Stimulated activated CD4-positive, alpha-beta T cell treated with anti-CD3 and anti-CD28 coated beads, Interleukin-4, amount 100 ng/mL, for 48 hours (primary cell): ENCODE data around the gene GALNT9.

ENCODE experiments used
- DNase-seq, 2 donors: peaks; one replicate each; pipeline ENCODE4 v3.0.0-alpha.2; 2020; ENCODE audit warnings: low read depth in 2 of 2

The GALNT9 gene

DNA sequence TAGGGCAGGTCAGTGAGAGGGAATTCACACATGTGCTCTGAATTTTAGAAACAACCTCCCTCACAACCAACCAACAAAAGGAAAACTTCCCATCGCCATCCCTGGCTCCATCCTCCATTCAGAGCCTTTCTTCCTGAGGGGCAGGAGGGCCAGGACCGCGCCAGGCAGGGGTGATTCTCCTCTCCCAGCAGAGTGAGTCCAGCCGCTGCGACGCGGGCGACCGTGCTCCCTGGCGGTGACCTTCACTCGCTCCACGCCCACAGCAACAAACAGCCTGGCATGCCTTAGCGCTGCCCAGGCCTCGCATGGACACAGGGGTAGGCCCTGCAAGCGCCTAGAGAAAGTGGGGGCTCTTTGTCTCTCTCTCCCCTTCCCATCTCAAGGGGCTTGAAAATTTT lies 3.7 kb downstream of the GALNT9 start:
- no peak for DNase-seq

DNA sequence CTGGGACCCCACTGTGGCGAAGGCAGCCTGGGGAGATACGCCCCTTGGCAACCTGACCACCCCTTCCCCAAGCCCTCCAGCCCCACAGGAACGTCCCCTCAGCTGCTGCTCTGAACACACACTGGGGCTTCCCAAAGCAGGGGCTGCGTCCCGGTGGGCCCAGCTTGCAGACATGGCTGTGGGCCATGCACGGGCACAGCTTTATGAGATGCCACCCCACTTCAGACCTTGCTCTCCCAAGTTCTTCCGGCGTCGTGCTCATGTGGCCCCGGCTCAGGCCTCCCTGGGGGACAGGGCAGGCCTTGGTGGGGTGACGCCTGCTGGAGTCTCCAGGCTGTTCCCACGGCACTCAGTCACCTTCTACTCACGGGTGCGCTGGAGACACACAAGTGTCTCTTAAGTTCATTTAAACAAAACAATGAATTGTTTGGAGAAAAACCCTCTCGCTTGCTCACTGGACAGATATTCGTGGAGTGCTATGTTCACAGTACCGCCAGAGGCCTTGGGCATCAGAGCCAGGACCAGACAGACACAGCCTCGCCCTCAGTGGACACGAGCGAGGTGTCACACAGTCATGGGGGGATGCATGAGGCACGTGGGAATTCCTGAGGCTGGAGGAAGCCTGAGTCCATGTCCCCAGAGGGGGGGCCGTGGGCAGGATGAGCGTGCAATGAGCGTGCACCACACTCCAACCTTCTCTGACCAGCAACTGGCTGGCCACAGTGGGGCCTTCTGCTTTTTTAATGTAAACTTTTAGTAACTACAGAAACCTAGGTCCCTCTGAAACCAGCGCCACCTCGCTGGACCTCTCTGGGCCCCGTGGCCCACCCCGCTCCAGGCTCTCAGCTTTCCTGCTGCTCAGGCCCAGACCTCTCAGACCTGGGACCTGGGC lies 4.3 kb downstream of the GALNT9 start:
- DNase-seq, result no peak

DNA sequence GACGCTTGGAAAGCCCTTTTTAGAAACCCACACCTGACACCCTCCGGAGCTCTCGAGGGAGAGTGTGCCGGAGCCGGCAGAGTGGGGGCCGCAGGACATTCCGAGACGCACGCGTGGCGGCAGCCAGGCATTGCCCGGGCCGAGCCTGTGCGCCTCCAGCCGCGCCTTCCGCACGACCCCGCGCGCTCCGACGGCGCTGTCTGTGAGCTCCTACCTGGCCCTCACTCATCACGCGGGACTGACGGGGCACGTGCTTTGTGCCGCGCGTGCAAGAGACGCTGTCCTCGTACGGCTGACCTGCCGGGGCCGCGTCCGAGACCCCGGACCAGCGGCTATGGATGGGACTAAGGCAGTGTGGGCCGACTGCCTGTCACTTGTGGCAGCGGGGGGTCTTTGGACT lies 5.2 kb downstream of the GALNT9 start:
- no peak for DNase-seq

DNA sequence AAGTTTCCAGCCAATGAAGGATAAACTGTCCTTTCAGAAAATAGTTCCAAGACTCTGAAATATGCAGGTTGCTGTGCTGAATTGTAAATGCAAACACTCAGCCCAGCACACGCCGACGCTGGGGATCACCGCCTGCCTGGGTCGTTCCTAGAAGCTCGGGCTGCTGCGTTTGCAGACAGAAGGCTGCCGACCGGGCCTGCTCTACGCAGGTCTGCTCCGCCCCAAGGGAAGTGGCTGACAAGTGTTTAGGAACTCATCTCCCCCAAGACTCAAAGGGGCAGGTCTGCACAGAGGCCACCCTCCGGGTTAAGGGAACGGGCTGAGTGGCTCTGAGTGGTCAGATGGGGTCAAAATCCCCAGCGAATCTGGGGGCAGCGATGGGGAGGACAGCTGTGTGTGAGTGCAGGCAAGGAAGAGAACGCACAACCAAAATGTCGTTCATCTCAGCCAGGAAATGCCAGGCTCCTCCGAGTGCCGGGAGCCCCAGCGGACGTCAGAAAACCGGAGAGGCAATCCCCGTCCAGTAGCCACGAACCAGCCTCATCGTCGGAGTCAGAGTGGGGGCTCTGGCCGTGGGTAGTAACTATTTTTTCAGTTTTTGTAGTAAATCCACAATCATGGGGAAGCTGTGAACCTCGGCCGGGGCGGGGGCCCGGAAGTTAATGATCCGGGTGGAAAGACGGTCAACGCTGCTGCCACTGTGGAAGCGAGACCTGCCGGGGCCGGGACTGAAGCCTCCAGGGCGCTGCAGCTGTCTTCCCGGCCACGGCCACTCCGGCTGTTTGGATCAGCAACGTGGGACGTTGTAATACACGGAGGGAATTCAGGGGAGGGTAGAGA lies 6.0 kb downstream of the GALNT9 start:
- no peak for DNase-seq

DNA sequence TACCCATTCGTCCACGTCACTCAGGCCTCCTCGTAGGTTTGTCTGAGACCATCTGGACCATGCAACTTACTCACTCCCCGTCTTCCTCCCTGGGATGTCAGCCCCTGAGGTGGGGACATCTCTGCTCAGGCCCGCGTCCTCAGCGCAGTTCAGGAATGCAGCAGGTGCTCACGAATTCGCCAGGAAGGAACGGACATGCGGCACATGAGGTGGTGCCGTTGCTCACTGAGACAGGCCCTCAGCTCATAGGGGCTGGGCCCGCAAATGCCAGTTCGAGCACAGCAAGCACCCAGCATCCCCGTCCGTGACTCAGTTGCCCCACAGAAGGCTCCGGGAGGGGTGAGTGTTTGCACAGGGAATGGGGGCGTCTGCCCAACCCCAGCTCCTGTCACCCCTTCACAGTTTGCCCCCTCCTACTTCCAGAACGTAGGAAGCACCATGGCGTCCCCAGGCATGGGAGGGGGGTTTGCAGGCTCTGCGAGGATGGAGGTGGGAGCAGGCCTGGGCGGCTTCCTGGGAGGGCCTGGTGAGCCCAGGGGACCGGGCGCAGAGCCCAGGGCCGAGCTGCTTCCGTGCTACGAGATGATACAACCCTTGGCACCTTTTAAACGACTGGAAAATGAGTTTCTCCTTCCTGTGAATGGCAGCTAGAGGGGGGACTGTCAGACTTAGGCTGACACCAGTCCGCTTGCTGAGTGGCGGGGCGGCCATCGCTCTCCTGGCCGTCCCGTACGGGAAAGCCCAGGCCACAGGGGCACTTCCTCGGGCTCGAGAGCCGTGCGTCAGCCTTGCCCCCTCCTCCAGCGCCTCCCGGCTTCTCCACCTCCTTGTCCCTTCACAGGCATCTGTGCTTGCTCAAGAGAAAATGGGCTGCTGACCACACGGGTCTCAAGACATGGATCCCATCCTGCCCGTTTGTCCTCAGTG lies 6.9 kb downstream of the GALNT9 start:
- no peak for DNase-seq

DNA sequence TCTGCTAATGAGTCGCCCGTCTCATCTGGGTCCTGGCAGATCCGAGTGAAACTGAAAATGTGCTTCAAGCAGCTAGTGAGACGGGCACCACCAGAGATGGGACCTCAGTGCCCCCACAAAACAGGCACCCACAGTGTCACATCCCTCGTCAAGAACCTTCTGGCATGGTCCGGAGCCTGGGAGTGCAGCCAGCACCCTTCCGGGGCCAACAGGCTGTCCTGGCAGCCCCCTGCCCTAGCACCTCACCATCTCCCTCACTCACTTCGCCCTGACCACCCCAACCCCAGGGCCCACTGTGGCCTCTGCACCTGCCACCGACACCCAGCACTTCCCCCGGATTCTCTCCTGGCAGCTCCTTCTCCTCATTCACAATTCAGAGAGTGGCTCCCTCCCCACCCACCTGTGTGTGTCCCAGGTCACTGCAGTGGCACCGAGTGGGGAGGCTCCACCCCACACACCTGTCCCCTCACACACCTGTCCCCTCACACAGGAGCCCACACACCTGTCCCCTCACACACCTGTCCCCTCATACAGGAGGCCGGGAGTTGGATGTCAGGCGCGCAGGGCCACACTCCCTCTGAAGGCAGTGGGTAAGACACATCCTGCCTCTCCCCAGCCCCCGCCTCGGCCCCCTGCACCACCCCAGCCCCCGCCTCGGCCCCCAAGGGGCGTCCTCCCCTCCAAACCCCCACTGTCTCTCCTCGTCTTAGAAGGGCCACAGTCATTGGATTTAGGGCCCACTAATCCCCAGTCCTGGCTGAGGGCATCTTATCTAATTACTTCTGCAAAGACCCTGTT lies 7.9 kb downstream of the GALNT9 start:
- no peak for DNase-seq

DNA sequence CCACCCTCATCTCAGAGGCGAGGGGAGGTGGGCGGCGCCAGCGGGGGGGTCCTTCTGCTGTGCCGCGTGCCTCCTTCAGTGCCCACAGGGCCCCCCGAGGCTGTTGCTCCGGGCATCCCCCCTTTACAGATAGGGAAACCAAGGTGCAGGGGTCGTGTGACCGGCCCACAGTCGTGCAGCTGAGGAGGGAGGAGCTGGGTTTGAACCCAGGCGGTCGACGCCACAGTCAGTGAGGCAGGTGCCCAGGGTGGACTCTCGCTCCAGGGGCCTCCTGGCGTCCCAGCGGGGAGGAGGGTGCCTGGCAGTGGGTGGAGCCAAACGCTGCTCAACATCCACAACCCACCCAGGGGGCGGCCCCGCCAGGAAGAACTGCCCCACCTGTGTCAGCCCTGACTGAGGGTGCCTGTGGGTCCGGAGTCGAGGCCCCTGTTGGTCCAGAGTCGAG lies 8.6 kb downstream of the GALNT9 start:
- DNase-seq, result no peak

DNA sequence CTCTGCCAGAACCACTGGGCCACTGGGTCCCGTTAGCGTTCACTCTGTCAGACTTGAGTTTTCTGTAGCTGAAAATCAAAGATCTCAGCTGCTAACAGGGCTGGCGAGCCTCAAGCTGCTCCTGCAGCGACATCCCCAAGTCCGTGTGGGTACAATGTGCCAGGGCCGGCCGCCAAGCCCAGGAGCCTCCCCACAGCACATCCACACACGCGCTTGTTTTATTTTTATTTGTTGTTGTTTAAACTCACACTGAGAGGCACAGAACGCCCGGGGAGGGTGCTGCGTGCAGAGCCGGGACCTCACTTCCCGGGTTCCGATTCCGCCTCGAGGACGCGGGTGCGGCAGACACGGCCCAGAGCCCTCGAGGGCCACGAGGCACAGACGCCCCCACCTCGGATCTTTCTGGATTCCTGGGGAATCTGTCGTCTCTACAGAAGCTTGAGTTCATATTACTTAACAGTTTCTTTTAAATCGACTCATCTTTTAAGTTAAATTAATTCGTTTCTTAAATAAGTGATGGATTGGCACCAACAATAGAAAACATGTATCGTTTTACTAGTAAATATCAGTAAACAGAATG lies 9.3 kb downstream of the GALNT9 start:
- no peak for DNase-seq

DNA sequence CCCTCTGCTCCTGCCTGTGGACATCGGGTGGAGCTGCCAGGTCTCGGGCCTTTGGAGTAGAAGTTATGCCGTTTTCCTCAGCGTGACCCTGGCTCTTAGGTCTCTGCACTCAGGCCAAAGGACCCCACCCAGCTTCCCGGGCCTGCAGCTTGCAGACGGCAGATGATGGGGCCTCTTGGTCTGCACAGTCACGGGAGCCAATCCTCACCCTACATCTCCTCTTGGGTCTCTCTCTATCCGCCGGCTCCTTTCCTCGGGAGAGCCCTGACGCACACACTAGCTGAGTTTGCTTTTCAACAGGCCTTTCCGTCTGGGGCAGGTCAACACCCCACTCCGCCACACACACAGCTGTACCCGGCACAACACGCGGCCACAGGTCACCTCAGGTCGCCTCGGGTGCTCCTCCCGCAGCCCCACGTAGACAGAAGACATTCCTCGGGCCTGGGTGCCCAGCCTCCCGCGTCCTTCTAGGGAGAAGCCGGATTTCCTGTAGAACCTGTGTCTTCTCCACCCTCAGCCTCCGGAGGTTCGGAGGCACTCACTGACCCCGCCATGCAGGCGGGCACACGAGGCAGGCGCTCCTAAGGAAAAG lies 9.9 kb downstream of the GALNT9 start:
- no peak for DNase-seq

DNA sequence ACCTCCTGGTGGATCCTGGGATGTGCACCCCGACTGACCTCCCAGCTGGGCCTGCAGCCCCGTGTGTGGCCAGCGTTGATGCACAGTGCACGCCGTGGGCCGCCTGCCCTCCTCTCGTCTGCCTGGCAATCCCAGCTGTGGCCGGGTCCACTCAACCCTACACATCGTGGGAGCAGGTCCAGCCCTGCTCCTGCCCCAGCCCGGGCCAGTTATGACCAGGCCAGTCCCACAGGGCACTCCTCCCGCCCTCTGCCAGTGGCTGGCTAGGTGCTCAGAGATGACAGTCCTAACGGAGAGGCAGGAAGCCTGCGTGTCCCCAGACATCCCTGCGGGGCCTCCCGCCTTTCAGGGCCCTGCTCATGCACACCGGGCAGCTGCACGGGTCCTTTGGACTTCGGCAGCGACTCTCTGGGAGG lies 10.8 kb downstream of the GALNT9 start:
- DNase-seq, result no peak

DNA sequence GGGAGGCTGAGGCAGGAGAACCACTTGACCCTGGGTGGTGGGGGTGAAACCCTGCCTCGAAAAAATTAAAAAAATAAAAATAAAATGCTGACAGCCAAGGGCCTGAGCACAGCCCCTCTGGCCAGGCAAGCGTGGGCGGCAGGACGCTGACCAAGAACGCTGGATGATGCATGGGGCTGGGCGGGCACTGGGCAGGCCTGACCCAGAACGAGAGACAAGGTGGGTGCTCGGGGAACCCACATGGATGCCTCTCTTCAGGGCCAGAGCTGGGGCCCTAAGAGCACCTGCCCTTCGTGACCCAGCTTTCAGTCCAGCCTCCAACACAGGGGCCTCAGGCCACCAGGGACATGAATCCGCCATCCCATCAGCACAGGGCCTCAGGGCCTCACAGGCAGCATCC lies 11.3 kb downstream of the GALNT9 start:
- no peak for DNase-seq

DNA sequence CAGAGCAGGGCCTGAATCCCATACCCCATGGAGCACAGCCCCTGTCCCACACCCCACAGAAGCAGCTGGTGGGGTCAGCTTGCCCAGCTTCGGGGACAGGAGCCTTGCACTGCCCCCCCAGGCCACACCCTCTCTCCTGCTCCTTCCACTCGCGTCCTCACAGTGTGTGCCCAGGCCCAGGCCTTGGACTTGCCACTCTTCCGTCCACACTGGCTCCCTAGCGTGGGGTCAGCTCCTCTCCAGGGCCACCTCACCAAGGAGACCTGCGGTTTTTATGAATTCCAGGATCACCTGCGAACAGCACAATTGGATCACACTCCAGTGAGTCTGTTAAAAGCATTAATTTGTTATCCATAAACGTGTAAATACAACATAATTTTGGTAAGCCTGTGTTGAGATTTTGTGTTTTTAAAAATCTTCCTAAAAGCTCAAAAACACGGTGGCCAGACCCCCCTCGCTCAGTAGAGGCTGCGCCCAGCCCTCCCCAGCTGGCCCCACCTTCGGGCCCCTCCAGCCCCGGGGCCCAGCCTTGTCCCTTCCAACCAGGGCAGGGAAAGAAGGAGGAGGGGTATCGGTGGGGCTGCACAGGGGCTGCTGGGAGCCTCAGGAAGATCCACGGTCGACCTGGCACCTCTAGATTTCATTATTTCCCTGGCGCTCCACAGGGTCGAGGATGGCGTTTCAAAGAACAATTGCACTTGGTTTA lies 12.0 kb downstream of the GALNT9 start:
- DNase-seq, result no peak

DNA sequence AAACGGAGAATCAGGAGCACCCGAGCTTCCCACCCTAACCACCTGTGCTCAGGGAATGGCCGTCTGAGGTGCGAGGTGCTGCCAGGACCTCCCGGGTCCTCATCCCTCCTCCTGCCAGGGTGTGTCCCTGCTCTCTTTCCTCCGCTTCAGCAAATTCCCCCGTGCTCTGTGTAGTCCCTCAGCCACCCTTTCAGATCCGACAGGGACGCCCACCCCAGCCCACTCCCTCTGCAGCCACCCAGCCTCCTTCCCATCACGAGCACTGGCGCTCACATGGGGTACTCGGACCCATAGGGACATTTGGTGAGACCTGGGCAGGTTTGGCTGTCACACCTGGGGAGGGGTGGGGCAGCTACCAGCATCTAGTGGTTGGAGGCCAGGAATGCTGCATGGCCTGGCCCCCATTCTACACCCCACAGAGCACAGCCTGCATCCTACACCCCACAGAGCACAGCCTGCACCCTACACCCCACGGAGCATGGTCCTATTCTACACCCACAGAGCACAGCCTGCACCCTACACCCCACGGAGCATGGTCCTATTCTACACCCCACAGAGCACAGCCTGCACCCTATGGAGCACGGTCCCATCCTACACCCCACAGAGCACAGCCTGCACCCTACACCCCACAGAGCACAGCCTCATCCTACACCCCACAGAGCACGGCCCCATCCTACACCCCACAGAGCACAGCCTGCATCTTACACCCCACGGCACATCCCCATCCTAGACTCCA lies 12.7 kb downstream of the GALNT9 start:
- DNase-seq, result no peak

DNA sequence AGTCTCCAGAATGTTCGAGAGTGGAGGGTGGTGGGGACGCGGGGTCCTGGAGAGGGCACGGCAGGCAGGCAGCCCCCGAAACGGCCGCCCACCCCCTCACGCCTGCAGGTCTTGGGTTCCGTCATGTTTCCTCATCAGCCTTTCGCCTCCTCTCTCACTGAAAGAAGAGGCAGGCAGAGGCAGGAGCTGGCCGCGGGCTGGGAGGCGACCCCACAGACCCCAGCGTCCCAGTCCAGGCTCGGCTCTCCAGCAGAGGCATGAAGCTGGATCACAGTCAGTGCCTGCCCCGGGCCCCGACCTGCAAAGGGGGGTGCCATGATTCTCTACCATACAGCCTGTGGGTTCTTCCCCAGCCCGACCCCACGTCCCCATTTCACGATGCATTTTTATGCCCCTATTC lies 13.4 kb downstream of the GALNT9 start:
- no peak for DNase-seq

DNA sequence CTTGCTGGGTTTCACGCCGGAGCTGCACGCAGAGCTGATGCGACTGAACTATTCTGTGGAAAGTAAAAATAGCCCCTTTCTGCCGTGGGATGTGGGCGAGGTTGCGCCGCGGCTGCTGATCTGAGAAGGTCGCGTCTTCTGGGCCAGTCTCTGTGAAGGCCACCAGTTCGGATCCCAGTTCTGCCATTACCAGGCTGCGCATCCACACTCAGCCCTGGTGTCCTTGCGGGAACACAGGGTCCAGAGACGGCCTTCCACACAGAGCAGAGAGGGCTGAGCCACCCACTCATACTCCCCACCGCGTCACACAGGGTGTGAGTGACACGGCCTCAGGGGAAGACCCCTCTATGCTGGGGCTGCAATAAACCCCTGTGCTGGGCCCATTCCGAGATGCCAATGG lies 13.9 kb downstream of the GALNT9 start:
- no peak for DNase-seq

DNA sequence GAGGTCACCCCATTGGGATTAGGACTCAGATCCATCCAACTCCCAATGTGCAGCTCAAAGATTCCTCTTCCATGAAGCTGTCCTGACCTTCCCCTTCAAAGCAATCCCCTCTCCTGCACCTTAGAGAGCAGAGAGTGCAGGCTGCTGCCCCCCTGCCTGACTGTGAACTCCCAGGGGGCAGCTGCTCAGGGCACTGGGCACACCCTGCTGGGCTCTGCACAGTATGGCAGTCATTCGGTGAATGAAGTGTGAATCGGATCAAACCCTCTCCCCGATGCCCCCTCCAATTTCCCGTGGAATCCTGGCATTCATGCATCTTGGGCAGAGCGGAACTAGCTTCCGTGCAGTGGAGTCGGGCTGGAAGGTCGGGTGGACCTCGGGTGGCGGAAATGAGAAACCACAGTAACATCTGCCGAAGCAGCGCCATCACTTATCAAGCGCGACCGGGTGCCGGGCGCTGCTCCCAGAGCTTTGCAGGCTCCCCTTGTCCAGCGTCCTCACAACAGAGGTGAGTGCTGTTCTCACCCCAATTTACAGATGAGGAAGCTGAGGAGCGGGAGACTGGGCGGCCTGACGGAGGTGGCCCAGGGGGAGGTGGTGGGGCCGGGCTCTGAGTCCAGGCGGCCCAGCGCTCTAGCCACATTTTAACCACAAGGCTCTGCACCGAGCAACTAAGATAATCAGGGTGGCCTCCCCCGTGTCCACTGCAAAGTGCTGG lies 14.7 kb downstream of the GALNT9 start:
- no peak for DNase-seq

DNA sequence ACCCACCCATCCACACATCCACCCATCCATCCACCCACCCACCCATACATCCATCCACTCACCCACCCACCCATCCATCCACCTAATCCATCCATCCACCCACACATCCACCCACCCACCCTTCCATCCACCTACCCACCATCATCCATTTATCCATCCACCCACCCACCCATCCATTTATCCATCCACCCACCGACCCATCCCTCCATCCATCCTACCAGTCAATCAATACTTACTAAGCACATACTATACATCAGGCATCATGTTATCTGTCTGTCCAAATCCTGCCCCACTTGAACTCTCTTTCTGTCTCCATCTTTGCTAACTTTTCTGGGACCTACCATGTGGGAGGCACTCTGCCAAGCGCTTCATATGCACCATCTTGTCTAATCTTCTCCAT lies 15.4 kb downstream of the GALNT9 start:
- DNase-seq, result no peak

DNA sequence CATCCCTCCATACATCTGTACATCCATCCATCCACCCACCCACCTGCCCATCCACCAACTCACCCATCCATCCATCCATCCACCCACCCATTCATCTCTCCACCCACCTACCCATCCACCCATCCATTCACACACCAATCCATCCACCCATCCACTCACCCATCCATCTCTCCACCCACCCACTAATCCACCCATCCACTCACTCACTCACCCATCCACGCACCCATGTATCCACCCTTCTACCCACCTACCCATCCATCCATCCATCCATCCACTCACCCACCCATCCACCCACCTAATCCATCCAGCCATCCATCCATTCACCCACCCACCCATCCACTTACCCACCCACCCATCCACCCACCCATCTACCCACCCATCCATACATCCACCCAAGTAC lies 16.2 kb downstream of the GALNT9 start:
- DNase-seq, result no peak
